Measurements from ENCODE around the gene ZNF860. TPM values are rescaled to one million over a fixed set of nuclear protein-coding genes. Genes with fewer than 3 reads are reported as not detected.
"Not testable (repeated sequence)": the region's sequence is repeated elsewhere in the genome, so short reads cannot be mapped to it uniquely, and the experiment has no call there.

ZNF860 gene
- total RNA-seq, 1 donor from 2014 or later, result 0.27 TPM

DNA sequence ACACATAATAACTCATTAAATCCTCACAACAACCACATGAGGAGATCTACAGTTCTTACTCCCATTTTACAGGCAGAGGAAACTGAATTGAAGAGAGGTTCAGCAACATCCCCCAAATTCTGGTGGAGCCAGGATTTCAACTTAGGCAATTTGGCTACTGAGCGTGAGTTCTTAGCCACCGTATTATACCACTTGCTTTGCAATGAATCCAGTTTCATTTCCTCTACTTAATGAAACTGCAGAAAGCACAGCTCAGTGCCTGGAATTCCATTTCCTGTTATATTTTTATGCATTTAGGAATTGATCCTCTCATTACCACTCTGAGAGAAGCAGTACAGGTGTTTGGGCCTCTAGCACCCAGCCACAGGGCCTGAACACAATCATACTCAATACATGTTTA lies 4.3 kb downstream of the ZNF860 start:
- ATAC-seq (no peak), DNase-seq (ENCODE audit: missing footprints) (no peak)
- intact Hi-C loops (cut with DNase I), result loop anchor here (10.0 kb wide), 1 partner anchor 451 kb away; the partner anchor contains the start of gene STT3B

- no peak for ATAC-seq
- no peak for DNase-seq (ENCODE audit: missing footprints)
- intact Hi-C loops (cut with DNase I), result loop anchor here (10.0 kb wide), 1 partner anchor 453 kb away; the partner anchor contains the start of gene STT3B
These were observed 6.7 kb downstream of the ZNF860 start for GRCh38 chr3:31988271-31988670.

DNA sequence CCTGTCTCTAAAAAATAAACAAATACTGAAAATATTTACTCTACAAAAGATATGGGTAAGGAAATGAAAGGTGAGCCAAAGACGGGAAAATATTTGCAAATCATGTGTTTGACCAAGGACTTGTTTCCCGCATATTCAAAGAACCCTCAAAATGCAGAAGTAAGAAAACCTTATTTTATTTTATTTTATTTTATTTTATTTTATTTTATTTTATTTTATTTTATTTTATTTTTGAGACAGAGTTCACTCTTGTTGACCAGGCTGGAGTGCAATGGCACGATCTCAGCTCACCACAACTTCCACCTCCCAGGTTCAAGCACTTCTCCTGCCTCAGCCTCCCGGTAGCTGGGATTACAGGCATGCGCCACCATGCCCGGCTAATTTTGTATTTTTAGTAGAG lies 11.4 kb downstream of the ZNF860 start:
- ATAC-seq; DNase-seq (ENCODE audit: missing footprints); intact Hi-C loops (cut with DNase I): not testable (repeated sequence)

DNA sequence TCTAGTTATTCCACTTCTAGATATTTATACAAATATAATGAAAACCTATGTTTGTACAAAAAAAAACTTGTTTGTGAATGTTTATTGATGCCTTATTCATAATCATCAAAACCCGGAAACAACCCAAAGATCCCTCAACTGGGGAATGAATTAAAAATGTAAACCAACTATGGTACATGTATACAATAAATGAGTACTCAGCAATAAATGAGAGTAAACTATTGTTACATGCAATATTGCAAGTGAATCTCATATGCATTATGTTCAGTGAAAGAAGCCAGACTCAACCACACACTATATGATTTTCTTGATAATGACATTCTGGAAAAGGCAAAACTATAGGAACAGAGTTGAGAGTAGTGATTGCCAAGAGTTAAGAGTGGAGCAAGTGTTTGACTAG lies 12.3 kb downstream of the ZNF860 start:
- ATAC-seq (no peak), DNase-seq (ENCODE audit: missing footprints) (no peak)
- intact Hi-C loops (cut with DNase I), result no loop called here

DNA sequence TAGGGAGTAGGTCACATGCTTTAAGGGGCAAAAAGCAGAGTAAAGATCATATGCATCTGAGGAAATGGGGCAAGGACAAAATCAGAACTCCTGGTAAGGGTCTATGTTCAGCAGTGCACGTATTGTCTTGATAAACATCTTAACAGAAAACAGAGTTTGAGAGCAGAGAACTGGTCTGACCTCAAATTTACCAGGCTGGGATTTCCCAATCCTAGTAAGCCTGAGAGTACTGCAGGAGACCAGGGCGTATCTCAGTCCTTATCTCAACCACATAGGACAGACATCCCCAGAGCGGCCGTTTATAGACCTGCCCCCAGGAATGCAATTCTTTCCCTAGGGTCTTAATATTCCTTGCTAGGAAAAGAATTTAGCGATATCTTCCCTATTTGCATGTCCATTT lies 13.5 kb downstream of the ZNF860 start:
- DNase-seq (ENCODE audit: missing footprints); intact Hi-C loops (cut with DNase I); ATAC-seq: not testable (repeated sequence)

DNA sequence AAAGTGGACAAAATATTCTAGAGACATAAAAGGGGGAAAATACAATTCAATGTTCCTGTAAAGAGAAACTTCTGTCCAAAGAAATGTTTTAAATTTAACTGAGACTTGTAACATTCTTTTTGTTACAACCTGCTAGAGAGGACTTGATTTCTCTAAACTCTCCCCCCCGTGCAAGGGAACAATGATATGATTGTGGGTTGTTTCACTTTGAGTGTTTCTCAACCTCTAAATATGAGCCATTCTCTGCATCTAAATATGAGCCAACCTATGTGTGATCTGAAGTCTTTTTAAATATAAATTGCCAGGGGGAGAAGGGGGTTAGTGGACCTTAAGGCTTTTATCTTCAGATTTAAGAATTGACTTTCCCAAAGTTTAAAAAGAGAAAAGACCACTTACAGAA lies 14.6 kb downstream of the ZNF860 start:
- no peak for ATAC-seq
- no peak for DNase-seq (ENCODE audit: missing footprints)
- intact Hi-C loops (cut with DNase I), result no loop called here

DNA sequence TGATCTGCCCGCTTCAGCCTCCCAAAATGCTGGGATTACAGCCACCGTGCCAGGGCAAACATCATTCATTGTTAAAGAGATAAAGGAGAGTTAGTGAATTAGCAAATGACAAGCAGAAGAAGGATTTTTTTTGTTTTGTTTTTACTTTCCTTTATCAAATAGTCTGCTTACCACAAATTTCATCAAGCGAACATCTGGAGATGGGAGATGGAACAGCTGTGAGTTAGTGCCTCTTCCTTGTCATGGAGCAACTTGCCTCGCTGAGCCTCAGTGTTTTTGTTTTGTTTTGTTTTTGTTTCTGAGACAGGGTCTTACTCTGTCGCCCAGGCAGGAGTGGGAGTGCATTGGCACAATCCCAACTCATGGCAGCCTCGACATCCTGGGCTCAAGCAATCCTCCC lies 15.9 kb downstream of the ZNF860 start:
- ATAC-seq (peak; percentile 23), DNase-seq (ENCODE audit: missing footprints) (no peak)
- intact Hi-C loops (cut with DNase I), result no loop called here

DNA sequence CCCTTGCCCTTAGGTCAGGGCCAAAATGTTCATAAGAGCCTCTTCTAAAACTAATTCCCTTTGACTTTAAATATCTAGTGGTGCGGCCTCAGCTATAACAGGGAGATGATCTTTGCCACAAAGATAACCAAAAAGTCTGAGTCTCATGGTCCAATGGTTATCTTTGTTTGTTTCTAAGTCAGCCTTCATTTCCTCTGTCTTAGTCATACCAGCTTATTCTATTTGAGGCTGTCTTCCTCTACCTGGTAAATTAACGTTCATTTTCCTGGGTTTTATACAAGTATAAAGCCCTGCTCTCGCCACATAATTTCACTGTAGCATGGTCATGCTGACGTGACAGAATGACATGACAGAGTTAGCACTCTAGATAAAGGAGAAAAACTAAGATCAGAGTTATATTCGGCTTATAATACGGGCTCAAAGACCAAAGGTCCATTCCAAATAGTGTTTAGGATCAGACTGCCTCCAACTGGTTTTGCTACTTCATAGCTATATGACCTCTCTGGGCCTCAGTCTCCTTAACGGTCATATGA lies 18.4 kb downstream of the ZNF860 start:
- no peak for ATAC-seq

GRCh38 chr3:32000877-32001276 lies 19.3 kb downstream of the ZNF860 start:
- DNase-seq (ENCODE audit: missing footprints), result no peak
- ATAC-seq, result no peak

More for the DNA sequence above, 18.4 kb downstream of the ZNF860 start:
- no peak for DNase-seq (ENCODE audit: missing footprints)
- intact Hi-C loops (cut with DNase I), result no loop called here

DNA sequence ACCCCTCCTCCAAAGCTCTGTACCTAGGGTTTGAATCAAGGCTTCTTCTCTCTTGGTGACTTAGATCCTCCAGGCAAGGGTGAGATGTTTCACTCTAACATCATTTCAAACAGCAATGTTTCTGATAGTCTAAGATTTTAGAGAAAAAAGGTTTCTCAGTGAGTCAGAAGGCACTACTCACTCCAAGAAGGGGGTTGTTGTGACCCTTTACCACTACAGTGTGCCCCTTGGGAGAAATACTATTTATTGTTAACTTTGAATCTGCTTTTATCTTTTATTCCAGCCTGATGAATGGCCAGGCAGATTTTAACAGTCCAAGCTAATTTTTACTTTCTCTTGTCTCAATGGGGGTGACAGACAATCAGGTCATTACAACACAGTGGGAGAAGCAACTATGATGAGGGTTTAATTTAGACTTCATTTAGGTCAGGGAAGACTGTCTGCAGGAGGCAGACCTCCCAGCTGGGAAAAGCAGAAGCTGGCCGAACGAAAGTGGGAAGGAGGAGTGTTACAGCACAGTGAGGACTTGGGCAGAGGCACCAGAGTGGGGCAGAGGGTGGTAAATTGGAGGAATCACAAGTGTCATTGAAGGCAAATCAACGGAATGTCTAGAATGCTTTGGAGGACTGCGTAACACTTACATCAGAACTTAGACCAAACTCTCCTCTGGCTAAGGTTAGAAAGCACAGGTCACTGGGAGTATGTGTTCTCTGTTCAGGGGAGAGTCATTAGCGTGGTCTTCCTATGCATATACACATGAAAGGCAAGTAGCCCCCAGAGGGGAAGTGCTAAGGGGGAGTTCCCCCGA lies 21.2 kb downstream of the ZNF860 start:
- no peak for ATAC-seq
- DNase-seq (ENCODE audit: missing footprints), result no peak
- intact Hi-C loops (cut with DNase I), result no loop called here

More at GRCh38 chr3:32000877-32001276, 19.3 kb downstream of the ZNF860 start:
- intact Hi-C loops (cut with DNase I), result no loop called here

DNA sequence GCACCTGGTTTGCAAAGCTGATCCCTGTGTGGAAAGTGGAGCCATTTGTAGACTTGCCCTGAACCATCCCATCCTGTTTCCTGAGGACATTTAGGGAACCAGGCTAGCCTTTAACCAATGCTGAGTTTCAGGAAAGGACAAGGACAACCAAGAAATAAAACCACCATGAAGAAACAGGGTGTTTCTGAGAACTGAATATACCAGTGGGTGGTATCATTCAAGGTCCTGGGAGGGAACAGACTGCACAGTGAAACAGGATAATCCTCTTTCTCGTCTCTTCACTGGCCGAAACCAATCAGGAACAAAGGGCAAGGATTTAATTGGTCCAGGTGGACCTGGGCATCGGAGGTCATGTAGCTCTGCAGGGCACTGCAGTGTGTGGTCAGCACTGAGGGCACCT lies 21.8 kb downstream of the ZNF860 start:
- DNase-seq (ENCODE audit: missing footprints), result no peak
- intact Hi-C loops (cut with DNase I), result no loop called here
- ATAC-seq, result no peak

GRCh38 chr3:32004113-32004765 lies 22.7 kb downstream of the ZNF860 start:
- intact Hi-C loops (cut with DNase I), result no loop called here
- ATAC-seq (no peak), DNase-seq (ENCODE audit: missing footprints) (no peak)

GRCh38 chr3:32009101-32009500 lies 27.6 kb downstream of the ZNF860 start:
- no peak for ATAC-seq
- DNase-seq (ENCODE audit: missing footprints), result no peak
- intact Hi-C loops (cut with DNase I), result no loop called here

DNA sequence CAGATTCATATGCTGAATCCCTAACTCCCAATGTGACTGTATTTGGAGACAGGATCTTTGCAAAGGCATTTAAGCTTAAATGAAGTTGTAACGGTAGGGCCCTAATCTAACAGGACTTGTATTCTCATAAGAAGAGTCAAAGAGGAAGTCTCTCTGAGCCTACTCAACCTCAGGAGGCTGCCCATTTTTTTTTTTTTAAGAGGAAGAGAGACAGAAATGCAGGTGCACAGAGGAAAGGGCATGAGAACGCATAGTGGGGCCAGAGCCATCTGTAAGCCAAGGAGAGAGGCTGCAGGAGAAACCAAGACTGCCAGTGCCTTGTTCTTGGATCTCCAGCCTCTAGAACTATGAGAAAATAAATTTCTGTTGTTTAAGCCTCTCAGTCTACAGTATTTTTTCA lies 28.4 kb downstream of the ZNF860 start:
- DNase-seq (ENCODE audit: missing footprints) (no peak), ATAC-seq (no peak)
- intact Hi-C loops (cut with DNase I), result no loop called here

GRCh38 chr3:32010699-32011098 lies 29.1 kb downstream of the ZNF860 start:
- ATAC-seq; DNase-seq (ENCODE audit: missing footprints); intact Hi-C loops (cut with DNase I): not testable (repeated sequence)

DNA sequence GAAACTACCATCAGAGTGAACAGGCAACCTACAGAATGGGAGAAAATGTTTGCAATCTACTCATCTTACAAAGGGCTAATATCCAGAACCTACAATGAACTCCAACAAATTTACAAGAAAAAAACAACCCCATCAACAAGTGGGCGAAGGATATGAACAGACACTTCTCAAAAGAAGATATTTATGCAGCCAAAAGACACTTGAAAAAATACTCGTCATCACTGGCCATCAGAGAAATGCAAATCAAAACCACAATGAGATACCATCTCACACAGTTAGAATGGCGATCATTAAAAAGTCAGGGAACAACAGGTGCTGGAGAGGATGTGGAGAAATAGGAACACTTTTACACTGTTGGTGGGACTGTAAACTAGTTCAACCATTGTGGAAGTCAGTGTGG lies 34.1 kb downstream of the ZNF860 start:
- ATAC-seq; DNase-seq (ENCODE audit: missing footprints); intact Hi-C loops (cut with DNase I): not testable (repeated sequence)

- DNase-seq (ENCODE audit: missing footprints), result no peak
- intact Hi-C loops (cut with DNase I), result no loop called here
- ATAC-seq, result no peak
These were observed 35.7 kb downstream of the ZNF860 start for GRCh38 chr3:32017286-32017685.

- intact Hi-C loops (cut with DNase I), result loop anchor here (1.0 kb wide), 1 partner anchor 125 kb away; no protein-coding TSS in a partner anchor
- ATAC-seq (peak; percentile 78), DNase-seq (ENCODE audit: missing footprints) (no peak)
These were observed 37.4 kb downstream of the ZNF860 start for GRCh38 chr3:32018757-32019564.

- DNase-seq (ENCODE audit: missing footprints), result no peak
- intact Hi-C loops (cut with DNase I), result no loop called here
- ATAC-seq, result no peak
These were observed 39.6 kb downstream of the ZNF860 start for GRCh38 chr3:32021155-32021554.
